HepG2 (cell line): ENCODE measurements around the gene MILR1. TPM values are rescaled to one million over a fixed set of nuclear protein-coding genes. Genes with fewer than 3 reads are reported as not detected.

Experiments
- ATAC-seq: fragments of 200-7000 bp; cut with Tn5 transposase; 3 replicates; pipeline ENCODE4 v1.9.1; 2020; ENCODE audit warnings: mild to moderate bottlenecking, moderate library complexity
- BruUV-seq: library from RNA; stranded (reverse); fragments of 400-500 nt; replicated peaks from 2 replicates; lab custom pipeline; 2021; lab: Mats Ljungman, UMichigan
- CTCF ChIA-PET: fragments of 300-600 bp; formaldehyde crosslinking; extraction: SDS; loops from one replicate; lab custom pipeline; 2021; ENCODE audit warnings: low total read pairs, inconsistent platforms, low intra/inter-chr PET ratio; lab: Yijun Ruan, JAX
- POLR2A ChIA-PET: fragments of 350-600 bp; sonication (Branson Sonifier 250); formaldehyde crosslinking; loops from one replicate; lab custom pipeline; 2020; ENCODE audit warnings: antibody characterized with exemption, inconsistent platforms; lab: Yijun Ruan, JAX
- DNase-seq: peaks from one replicate; pipeline ENCODE4 v3.0.0-alpha.2; 2015; ENCODE audit warnings: low spot score
- FAIRE-seq: peaks from 3 replicates; lab custom pipeline; 2011; peaks lifted over from hg19 to GRCh38; lab: Jason Lieb, UNC
- H2AFZ ChIP-seq: one replicate; pipeline ENCODE4 v1.6.1; 2011; ENCODE audit warnings: low read length, inconsistent platforms
- H3K27ac ChIP-seq: fragments of 300-600 bp; 3 replicates; pipeline ENCODE4 v1.8.0; 2011; ENCODE audit warnings: mixed run types, mild to moderate bottlenecking, mixed read lengths, low read length, inconsistent platforms; ENCODE audit not compliant: insufficient read depth; ENCODE audit errors: extremely low read length
- H3K27me3 ChIP-seq, 2 experiments: fragments of 200-600 bp in 1 of 2; 2 replicates in 1 of 2; 3 replicates in 1 of 2; pipeline versions ENCODE4 v1.6.0 to v1.8.0; 2011; ENCODE audit warnings: low read length in 2 of 2, mild to moderate bottlenecking in 2 of 2, moderate library complexity in 2 of 2, inconsistent platforms in 1 of 2; ENCODE audit not compliant: insufficient read depth in 2 of 2, control insufficient read depth in 1 of 2
- H3K36me3 ChIP-seq, 2 experiments: fragments of 200-600 bp in 1 of 2; replicated peaks in 1 of 2; 2 replicates in 1 of 2; 3 replicates in 1 of 2; pipeline versions ENCODE4 v1.5.1 to v1.8.0; 2011; ENCODE audit warnings: low read length in 2 of 2, inconsistent platforms in 1 of 2; ENCODE audit not compliant: insufficient read depth in 2 of 2, control insufficient read depth in 1 of 2
- H3K4me1 ChIP-seq: 2 replicates; pipeline ENCODE4 v1.5.1; 2012; ENCODE audit warnings: low read length, inconsistent platforms; ENCODE audit not compliant: insufficient read depth
- H3K4me2 ChIP-seq: 2 replicates; pipeline ENCODE4 v1.6.0; 2011; ENCODE audit warnings: low read depth, low read length, inconsistent platforms
- H3K4me3 ChIP-seq, 3 experiments: fragments of 200-600 bp in 1 of 3; sonication (generic), shearing (Covaris generic) in 1 of 3; replicated peaks in 1 of 3; 2 replicates each; pipeline ENCODE4 v1.5.1; 2011 to 2016; ENCODE audit warnings: low read length in 3 of 3, inconsistent platforms in 2 of 3, low read depth in 2 of 3, mild to moderate bottlenecking in 2 of 3, control low read depth in 1 of 3, mixed read lengths in 1 of 3; ENCODE audit not compliant: insufficient read depth in 1 of 3
- H3K79me2 ChIP-seq: one replicate; pipeline ENCODE4 v1.6.1; 2011; ENCODE audit warnings: low read length, inconsistent platforms; ENCODE audit not compliant: insufficient read depth
- H3K9ac ChIP-seq: 2 replicates; pipeline ENCODE4 v1.6.0; 2011; ENCODE audit warnings: mild to moderate bottlenecking, low read depth, low read length, inconsistent platforms; ENCODE audit not compliant: insufficient read depth
- H3K9me3 ChIP-seq: 2 replicates; pipeline ENCODE4 v1.5.1; 2012; ENCODE audit warnings: mild to moderate bottlenecking, low read length
- H4K20me1 ChIP-seq: 2 replicates; pipeline ENCODE4 v1.6.0; 2011; ENCODE audit warnings: inconsistent platforms, mild to moderate bottlenecking, low read length, moderate library complexity; ENCODE audit not compliant: insufficient read depth
- ATF4 ChIP-seq, 2 experiments: fragments of 450-650 bp in 1 of 2; sonication (generic) in 1 of 2; formaldehyde crosslinking; IDR thresholded peaks; 2 replicates each; pipeline versions ENCODE4 v1.5.0 to v1.8.0; 2020 to 2022; ENCODE audit warnings: mild to moderate bottlenecking in 1 of 2, missing genetic modification reagents in 1 of 2
- EED ChIP-seq: sonication (generic); formaldehyde crosslinking; IDR thresholded peaks from 2 replicates; pipeline ENCODE4 v1.5.0; 2020; ENCODE audit warnings: mild to moderate bottlenecking, missing genetic modification reagents
- HHEX ChIP-seq: IDR thresholded peaks from 2 replicates; pipeline ENCODE4 v1.6.1; 2016; ENCODE audit warnings: control low read depth
- MED1 ChIP-seq: sonication (generic); formaldehyde crosslinking; IDR thresholded peaks from 2 replicates; pipeline ENCODE4 v1.4.0; 2020; ENCODE audit warnings: missing genetic modification reagents
- NCOA5 ChIP-seq: sonication (generic); formaldehyde crosslinking; IDR thresholded peaks from 2 replicates; pipeline ENCODE4 v1.4.0; 2020; ENCODE audit warnings: missing genetic modification reagents
- NFE2L1 ChIP-seq: sonication (generic); formaldehyde crosslinking; IDR thresholded peaks from 2 replicates; pipeline ENCODE4 v1.4.0; 2020; ENCODE audit warnings: missing genetic modification reagents, mild to moderate bottlenecking, borderline replicate concordance
- NFIC ChIP-seq: IDR thresholded peaks from 2 replicates; pipeline ENCODE4 v1.6.1; 2012; ENCODE audit warnings: mild to moderate bottlenecking, low read length, inconsistent platforms
- WIZ ChIP-seq: sonication (generic); formaldehyde crosslinking; IDR thresholded peaks from 2 replicates; pipeline ENCODE4 v1.5.1; 2020; ENCODE audit warnings: mild to moderate bottlenecking, missing genetic modification reagents
- ZBTB20 ChIP-seq: sonication (generic); formaldehyde crosslinking; IDR thresholded peaks from 2 replicates; pipeline ENCODE4 v1.8.1; 2023; ENCODE audit warnings: missing genetic modification reagents, low read depth, mild to moderate bottlenecking, borderline replicate concordance
- ZBTB34 ChIP-seq: sonication (generic); formaldehyde crosslinking; IDR thresholded peaks from 2 replicates; pipeline ENCODE4 v1.8.0; 2022; ENCODE audit warnings: mild to moderate bottlenecking, missing genetic modification reagents
- ZMYM2 ChIP-seq: sonication (generic); formaldehyde crosslinking; IDR thresholded peaks from 2 replicates; pipeline ENCODE4 v1.8.0; 2022; ENCODE audit warnings: mild to moderate bottlenecking, missing genetic modification reagents
- ZNF326 ChIP-seq: sonication (generic); formaldehyde crosslinking; IDR thresholded peaks from 2 replicates; pipeline ENCODE4 v1.4.0; 2020; ENCODE audit warnings: missing genetic modification reagents, borderline replicate concordance
- ZNF432 ChIP-seq: sonication (generic); formaldehyde crosslinking; IDR thresholded peaks from 2 replicates; pipeline ENCODE4 v1.5.0; 2020; ENCODE audit warnings: missing genetic modification reagents, mild to moderate bottlenecking, borderline replicate concordance
- ZNF558 ChIP-seq: sonication (generic); formaldehyde crosslinking; IDR thresholded peaks from 2 replicates; pipeline ENCODE4 v1.9.0; 2022; ENCODE audit warnings: mild to moderate bottlenecking, missing genetic modification reagents, borderline replicate concordance
- WGBS: methylation state at CpG from one replicate; pipeline ENCODE4 v1.1.6; 2017; ENCODE audit warnings: low lambda C conversion rate; 5-methylcytosine and 5-hydroxymethylcytosine counted together
- in situ Hi-C: cut with HindIII; loops from 2 replicates; pipeline ENCODE4 v1.10.0; 2017; ENCODE audit warnings: low pct_unique_long_range_greater_than_20kb; ENCODE audit not compliant: extremely low pct_ligation_motif_present
- intact Hi-C: fragments of 100-400 bp; cut with micrococcal nuclease; formaldehyde crosslinking; loops from one replicate; pipeline ENCODE4 v1.10.0; 2022; ENCODE audit not compliant: unreplicated experiment
- polyA plus RNA-seq, 8 experiments: library from polyadenylated mRNA; depleted of rRNA in 3 of 8; stranded (reverse) in 7 of 8; unstranded in 1 of 8; fragments of >200 nt; fragmentation: Illumina TruSeq in 4 of 8; extraction: Trizol in 4 of 8; gene quantifications; 2 replicates each; pipeline versions ENCODE4 v1.2.1 to v1.2.3, GENCODE V29; 2011 to 2016; ENCODE audit warnings: low read depth in 4 of 8, missing spikeins in 1 of 8, mixed read lengths in 1 of 8; ENCODE audit not compliant: insufficient read depth in 1 of 8
- total RNA-seq, 5 experiments: library from RNA; depleted of rRNA; stranded (reverse); fragments of >200 nt; fragmentation: Illumina TruSeq; extraction: Trizol; gene quantifications; 2 replicates each; pipeline ENCODE4 v1.2.3, GENCODE V29; 2016; ENCODE audit warnings: low read depth in 1 of 5
- TF ChIP-seq, protein P1 (sequence below): sonication (generic); formaldehyde crosslinking; IDR thresholded peaks from 2 replicates; pipeline ENCODE4 v1.4.0; 2020; ENCODE audit warnings: missing genetic modification reagents, mild to moderate bottlenecking, borderline replicate concordance

MILR1 gene
- total and polyA plus RNA-seq, 2 of the 13 experiments (the other 11 are each of a cell fraction or from before 2014, with no cell fraction given), result 0.27 to 1.7 TPM

DNA sequence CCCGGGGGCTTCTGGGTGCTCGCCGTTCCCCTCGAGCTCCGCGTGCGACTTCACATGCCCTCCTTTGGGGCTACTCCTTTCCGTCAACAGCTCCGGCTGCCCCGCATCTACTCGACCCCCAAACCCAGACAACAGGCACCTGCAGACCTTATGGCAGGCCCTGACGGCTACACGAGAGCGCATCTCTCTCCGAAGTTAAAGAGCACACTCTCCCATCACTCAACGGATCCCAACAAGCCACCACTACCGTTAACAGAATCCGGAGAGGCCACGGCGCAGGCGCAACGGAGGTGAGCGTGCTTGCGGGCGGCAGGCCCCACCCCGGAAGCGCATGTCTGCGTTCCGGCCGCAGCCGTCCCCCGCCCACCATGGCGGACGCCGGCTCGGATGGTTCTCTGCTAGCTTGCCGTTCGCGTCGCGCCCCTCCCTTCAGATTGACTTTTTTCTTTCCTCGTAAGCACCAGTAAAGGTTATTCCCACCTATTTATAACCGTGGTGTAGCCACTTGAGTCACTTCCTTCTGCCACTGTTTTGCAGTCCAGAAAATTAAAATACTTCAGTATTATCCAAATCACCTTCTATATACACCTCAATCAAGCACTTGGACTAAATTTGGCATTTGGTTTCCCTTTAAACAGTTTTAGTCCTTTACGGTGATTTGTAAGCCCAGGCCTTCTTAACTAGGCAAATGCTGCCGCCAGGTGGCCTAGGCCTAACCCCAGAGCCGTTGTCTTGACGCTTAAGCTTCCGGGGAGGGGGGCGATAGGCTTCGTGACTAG lies 48.1 kb downstream of the MILR1 start, which contains the start of gene POLG2:
Gene POLG2 (minus strand): TSS at position 269 of the 779 bp plus-strand sequence. CDS start 86 bp downstream, at position 183.
- 1% methylated on average over 50 of the region's 50 CpGs for WGBS
- POLR2A ChIA-PET, result interaction anchor here (0.6 to 7.3 kb wide), 16 partner anchors 9 to 351 kb away, joined by 3 to 202 read pairs (median 4); partner anchors contain the start of genes CEP95, DDX5 and TEX2
- peak; percentile 42 for FAIRE-seq
- TF ChIP-seq NFIC (no peak; the same call in 1 of the 2 replicates), ZMYM2 (CRISPR knock-in tag) (no peak), WIZ (CRISPR knock-in tag) (no peak; the same call in 1 of the 2 replicates), ZBTB20 (peak; percentile 79), EED (peak; percentile 74; the same call in 1 of the 2 replicates), NFE2L1 (CRISPR knock-in tag) (peak; percentile 89; the same call in 1 of the 2 replicates), ZNF326 (peak; percentile 72; the same call in 1 of the 2 replicates), ZNF432 (no peak), ATF4 (CRISPR knock-in tag; IDR thresholded peaks at IDR 0.05) (peak; percentile 45 to 88), MED1 (peak; percentile 78), ZBTB34 (peak; percentile 65; the same call in 1 of the 2 replicates), HHEX (no peak; the same call in 1 of the 2 replicates), ZNF558 (CRISPR knock-in tag) (peak; percentile 80; the same call in 1 of the 2 replicates), NCOA5 (CRISPR knock-in tag) (peak; percentile 62; the same call in 1 of the 2 replicates)
- TF ChIP-seq, protein P1, sequence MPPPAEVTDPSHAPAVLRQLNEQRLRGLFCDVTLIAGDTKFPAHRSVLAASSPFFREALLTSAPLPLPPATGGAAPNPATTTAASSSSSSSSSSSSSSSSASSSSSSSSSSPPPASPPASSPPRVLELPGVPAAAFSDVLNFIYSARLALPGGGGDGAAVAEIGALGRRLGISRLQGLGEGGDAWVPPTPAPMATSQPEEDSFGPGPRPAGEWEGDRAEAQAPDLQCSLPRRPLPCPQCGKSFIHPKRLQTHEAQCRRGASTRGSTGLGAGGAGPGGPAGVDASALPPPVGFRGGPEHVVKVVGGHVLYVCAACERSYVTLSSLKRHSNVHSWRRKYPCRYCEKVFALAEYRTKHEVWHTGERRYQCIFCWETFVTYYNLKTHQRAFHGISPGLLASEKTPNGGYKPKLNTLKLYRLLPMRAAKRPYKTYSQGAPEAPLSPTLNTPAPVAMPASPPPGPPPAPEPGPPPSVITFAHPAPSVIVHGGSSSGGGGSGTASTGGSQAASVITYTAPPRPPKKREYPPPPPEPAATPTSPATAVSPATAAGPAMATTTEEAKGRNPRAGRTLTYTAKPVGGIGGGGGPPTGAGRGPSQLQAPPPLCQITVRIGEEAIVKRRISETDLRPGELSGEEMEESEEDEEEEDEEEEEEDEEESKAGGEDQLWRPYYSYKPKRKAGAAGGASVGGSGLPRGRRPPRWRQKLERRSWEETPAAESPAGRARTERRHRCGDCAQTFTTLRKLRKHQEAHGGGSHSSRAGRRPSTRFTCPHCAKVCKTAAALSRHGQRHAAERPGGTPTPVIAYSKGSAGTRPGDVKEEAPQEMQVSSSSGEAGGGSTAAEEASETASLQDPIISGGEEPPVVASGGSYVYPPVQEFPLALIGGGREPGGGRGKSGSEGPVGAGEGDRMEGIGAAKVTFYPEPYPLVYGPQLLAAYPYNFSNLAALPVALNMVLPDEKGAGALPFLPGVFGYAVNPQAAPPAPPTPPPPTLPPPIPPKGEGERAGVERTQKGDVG (CRISPR knock-in tag), result peak; percentile 83; the same call in 1 of the 2 replicates

More for the DNA sequence above, 48.1 kb downstream of the MILR1 start, which contains the start of gene POLG2:
- Histone ChIP-seq H3K4me1 (peaks cover 73% of the 10 kb centered on the region), H3K27me3 (no peaks in the 10 kb centered on the region; a peak in 1 of 5 replicates), H3K79me2 (peaks cover 35% of the 10 kb centered on the region), H3K9ac (peak within 1 kb of the TSS; percentile 80), H3K27ac (peak within 1 kb of the TSS; percentile 74), H3K36me3 (peaks cover 13 to 37% of the 10 kb centered on the region in 2 experiments), H3K9me3 (no peaks in the 10 kb centered on the region), H3K4me2 (peak within 1 kb of the TSS; percentile 88), H2AFZ (peak within 1 kb of the TSS; percentile 38), H3K4me3 (peak within 1 kb of the TSS; percentile 65 to 90 (median 68)), H4K20me1 (peaks cover 24% of the 10 kb centered on the region)
- CTCF ChIA-PET, result no interaction called here
- ATAC-seq, result peak; percentile 86
- peak; percentile 92 for DNase-seq
- intact Hi-C loops (loop anchor here (1.0 to 10.0 kb wide), 3 partner anchors 8 to 342 kb away; no protein-coding TSS in a partner anchor), in situ Hi-C loops (loop anchor here (10.0 kb wide), 1 partner anchor 192 kb away; no protein-coding TSS in a partner anchor)
- BruUV-seq, result TSS peak; percentile 99
